ENCODE results near the gene KRT84. TPM values are rescaled to one million over a fixed set of nuclear protein-coding genes. Genes with fewer than 3 reads are reported as not detected.

KRT84 gene
- total RNA-seq, 1 donor from 2014 or later, result not detected

DNA sequence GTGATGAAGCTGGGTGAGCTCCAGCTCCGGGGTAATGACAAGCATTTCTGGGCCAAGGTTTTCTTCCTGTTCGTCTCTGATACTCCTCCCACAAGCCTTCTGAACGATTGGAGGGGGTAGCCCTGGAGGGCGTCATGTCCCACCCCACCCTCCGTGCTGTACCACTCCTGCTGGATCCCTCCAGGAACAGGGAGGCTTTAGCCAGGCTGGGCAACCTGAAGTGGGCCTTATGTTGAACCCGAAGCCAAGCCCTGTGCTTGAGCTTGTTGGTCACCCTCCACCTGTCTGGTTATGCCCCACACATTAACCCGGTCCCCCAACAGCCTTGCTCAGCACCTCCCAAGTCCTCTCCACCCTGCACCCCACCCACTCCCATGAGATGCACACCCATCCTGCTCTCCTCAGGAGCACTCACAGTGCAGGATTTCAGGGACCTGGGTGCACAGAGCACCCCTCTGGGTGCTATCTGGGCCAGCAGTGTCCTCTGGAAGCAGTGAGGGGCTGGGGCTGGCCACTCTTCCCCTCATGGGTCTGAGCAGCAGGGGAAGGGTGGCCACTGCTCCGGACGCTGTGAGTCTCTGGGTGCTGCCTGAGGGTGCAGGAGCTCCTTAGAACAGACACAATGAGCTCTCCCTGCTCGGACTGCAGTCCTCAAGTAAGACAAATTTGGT is 57.5 kb downstream of the KRT84 start:
- DNase-seq (ENCODE audit: low read depth), result no peak
- Histone ChIP-seq H3K27me3 (ENCODE audit: control insufficient read depth, insufficient read depth, low read length) (no peaks in the 10 kb centered on the region), H3K36me3 (ENCODE audit: control insufficient read depth, insufficient read depth, low read length) (no peaks in the 10 kb centered on the region), H3K4me3 (ENCODE audit: low read depth, low read length) (no peak overlapping the region)
- no peak for FAIRE-seq
- TF ChIP-seq, protein P1, sequence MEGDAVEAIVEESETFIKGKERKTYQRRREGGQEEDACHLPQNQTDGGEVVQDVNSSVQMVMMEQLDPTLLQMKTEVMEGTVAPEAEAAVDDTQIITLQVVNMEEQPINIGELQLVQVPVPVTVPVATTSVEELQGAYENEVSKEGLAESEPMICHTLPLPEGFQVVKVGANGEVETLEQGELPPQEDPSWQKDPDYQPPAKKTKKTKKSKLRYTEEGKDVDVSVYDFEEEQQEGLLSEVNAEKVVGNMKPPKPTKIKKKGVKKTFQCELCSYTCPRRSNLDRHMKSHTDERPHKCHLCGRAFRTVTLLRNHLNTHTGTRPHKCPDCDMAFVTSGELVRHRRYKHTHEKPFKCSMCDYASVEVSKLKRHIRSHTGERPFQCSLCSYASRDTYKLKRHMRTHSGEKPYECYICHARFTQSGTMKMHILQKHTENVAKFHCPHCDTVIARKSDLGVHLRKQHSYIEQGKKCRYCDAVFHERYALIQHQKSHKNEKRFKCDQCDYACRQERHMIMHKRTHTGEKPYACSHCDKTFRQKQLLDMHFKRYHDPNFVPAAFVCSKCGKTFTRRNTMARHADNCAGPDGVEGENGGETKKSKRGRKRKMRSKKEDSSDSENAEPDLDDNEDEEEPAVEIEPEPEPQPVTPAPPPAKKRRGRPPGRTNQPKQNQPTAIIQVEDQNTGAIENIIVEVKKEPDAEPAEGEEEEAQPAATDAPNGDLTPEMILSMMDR (IDR thresholded peaks at IDR 0.05; ENCODE audit: insufficient read depth, low read length, severe bottlenecking), result no peak

Other genes starting within 250 kb of the KRT84 start
- gene KRT80, start 193.6 kb downstream of the KRT84 start, total RNA-seq, result 14.7 and 66.4 TPM in 2 replicates
- 532 and 895 TPM in 2 replicates for gene KRT7, start 152.4 kb downstream of the KRT84 start, total RNA-seq
- gene KRT86, start 111.0 kb downstream of the KRT84 start, total RNA-seq, result 0.26 TPM in 2 replicates
- gene KRT81, start 94.1 kb downstream of the KRT84 start, total RNA-seq, result 0.13 and 0.26 TPM in 2 replicates
- 0.13 TPM in 1 of 2 replicates, not detected in the other for gene KRT83, start 64.3 kb downstream of the KRT84 start, total RNA-seq
- gene KRT85, start 18.2 kb downstream of the KRT84 start, total RNA-seq, result not detected in 2 replicates
- not detected in 2 replicates for gene KRT82, start 20.7 kb upstream of the KRT84 start, total RNA-seq
- 1.8 and 7.3 TPM in 2 replicates for gene KRT75, start 48.7 kb upstream of the KRT84 start, total RNA-seq
- gene KRT6B, start 66.5 kb upstream of the KRT84 start, total RNA-seq, result 287 and 1,881 TPM in 2 replicates
- gene KRT6C, start 88.2 kb upstream of the KRT84 start, total RNA-seq, result 16.8 and 138 TPM in 2 replicates
- gene KRT6A, start 107.6 kb upstream of the KRT84 start, total RNA-seq, result 13,929 and 17,192 TPM in 2 replicates
- 6,770 and 10,597 TPM in 2 replicates for gene KRT5, start 134.7 kb upstream of the KRT84 start, total RNA-seq
- gene KRT71, start 167.5 kb upstream of the KRT84 start, total RNA-seq, result not detected in 2 replicates
- gene KRT74, start 188.2 kb upstream of the KRT84 start, total RNA-seq, result 0.13 TPM in 1 of 2 replicates, not detected in the other
- not detected in 2 replicates for gene KRT72, start 215.8 kb upstream of the KRT84 start, total RNA-seq
- not detected in 2 replicates for gene KRT73, start 232.9 kb upstream of the KRT84 start, total RNA-seq

Measured in bronchial epithelial cell (primary cell).